ENCODE results near the gene ZPR1.
"Not testable (repeated sequence)": the region's sequence is repeated elsewhere in the genome, so short reads cannot be mapped to it uniquely, and the experiment has no call there.

ZPR1 gene

GRCh38 chr11:116823031-116823843 is 35.4 kb upstream of the ZPR1 start, which contains the start of gene APOA4:
APOA4 (minus strand) TSS chr11:116823304; CDS start chr11:116823191, 113 bp downstream.
- DNase-seq (ENCODE audit: low read depth) = no peak

DNA sequence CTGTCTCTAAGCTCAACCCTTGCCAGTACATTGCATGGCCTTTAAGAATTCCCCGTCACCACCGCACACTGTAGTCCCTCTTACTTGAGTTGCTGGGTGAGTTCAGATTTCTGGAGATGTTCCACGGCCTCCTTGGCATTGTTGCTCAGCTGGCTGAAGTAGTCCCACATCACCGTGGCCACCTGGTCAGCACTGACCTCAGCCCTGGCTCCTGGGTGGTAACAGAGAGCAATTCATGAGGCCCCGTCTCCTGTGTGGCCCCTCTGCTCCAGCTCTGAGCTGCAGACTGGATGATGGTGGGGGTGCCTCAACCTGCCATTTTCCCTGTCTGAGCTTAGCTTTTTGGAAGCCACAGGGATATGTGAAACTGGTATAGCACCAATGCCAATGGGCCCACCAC is 34.8 kb upstream of the ZPR1 start:
- DNase-seq (ENCODE audit: low read depth) = no peak

- no peak for DNase-seq (ENCODE audit: low read depth)
Observed at GRCh38 chr11:116821050-116821918, 33.5 kb upstream of the ZPR1 start.

- no peak for DNase-seq (ENCODE audit: low read depth)
Observed at GRCh38 chr11:116819049-116819448, 31.2 kb upstream of the ZPR1 start.

- no peak for DNase-seq (ENCODE audit: low read depth)
Observed at GRCh38 chr11:116814502-116814901, 26.7 kb upstream of the ZPR1 start.

DNA sequence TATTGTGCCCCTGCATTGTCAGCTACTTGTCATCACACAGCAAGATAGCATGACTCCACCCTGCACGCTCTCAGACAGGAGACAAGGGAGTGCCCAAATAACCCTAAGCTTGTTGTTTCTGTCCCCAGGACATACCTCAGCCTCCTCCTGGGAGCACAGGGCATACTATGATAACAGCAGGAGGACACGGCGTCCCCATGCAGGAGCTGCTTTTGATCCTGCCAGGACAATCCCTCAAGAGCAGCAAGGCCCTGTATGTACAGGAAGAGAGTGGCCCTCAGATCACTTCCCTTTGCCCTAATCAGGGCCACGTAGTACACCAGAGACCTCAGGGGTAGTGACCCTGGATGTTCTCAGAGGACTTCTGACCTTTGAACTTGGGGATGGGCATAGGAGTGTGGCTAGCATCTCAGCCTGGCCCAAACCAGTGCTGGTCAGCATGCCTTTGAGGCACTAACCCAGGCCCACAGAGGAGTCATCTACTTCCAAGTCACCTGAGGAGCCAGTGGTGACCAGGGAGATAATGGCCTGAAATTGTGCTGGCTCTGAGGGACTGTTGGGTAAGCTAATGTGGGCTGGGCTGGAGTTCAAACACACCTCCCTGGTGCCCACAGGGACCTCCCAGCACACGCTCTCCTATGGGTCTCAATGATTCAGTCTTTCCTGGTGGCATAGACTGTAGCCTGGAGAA is 26.1 kb upstream of the ZPR1 start:
- no peak for DNase-seq (ENCODE audit: low read depth)

- no peak for DNase-seq (ENCODE audit: low read depth)
Observed at GRCh38 chr11:116813170-116813569, 25.3 kb upstream of the ZPR1 start.

DNA sequence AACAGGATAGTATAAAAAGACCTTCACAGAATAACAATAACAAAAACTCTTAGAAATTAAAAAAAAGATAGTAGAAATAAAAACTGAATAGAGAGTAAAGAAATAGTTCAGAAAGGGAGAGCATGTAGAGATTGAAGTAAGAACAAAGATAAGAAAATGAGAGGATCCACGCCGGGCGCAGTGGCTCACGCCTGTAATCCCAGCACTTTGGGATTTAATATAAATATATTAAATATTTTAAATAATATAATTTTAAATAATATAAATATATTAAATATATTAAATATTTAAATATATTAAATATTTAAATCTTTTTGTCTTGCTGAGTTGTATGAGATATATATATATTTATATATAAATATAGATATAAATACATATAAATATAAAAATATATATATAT is 24.3 kb upstream of the ZPR1 start:
- no peak for DNase-seq (ENCODE audit: low read depth)

- DNase-seq (ENCODE audit: low read depth) = no peak
Observed at GRCh38 chr11:116811194-116811593, 23.4 kb upstream of the ZPR1 start.

DNA sequence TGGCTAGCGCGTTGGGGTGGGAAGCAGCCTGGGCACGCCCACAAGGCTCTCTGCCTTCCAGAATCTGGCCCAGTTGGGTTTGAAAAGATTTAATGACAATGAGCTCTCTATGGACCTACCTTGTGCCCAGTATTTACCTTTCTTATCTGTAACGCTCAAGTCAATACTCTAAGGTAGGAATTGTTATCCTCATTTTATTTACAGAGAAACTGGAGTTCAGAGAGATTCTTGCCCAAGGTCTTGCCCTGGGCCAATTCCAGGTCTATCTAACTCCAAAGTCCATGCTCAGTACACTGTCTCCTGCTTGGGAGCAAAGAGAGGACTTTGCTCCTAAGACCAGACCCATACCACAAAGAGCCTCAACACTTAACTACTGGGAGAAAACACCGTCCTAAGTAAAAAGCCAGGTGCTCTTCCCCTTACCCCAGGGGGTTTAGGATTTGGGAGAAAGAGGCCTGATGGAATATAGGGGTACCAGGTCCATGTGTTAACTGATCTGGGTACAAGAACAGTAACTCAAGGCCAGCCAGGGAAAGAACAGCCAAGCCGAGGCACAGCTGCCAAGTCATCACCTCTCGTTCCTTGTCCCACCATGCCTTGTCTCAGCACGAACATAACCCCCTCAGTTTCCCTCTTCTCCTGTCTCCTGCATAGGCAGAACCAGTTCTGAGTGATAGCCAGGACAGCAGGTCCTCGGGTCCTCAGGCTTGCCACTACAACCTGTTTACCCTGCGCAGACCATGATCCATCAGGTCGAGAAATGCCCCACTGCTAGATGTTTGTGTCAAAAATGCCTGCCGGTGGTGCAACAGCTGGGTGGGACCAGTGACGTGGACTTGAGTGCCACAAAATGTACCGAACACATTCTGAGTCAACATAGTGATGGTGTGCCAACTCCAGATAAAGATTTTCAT is 20.7 kb upstream of the ZPR1 start:
- no peak for DNase-seq (ENCODE audit: low read depth)

- DNase-seq (ENCODE audit: low read depth) = no peak
Observed at GRCh38 chr11:116807601-116808261, 19.9 kb upstream of the ZPR1 start.

GRCh38 chr11:116804001-116804400 is 16.2 kb upstream of the ZPR1 start:
- DNase-seq (ENCODE audit: low read depth) = no peak

DNA sequence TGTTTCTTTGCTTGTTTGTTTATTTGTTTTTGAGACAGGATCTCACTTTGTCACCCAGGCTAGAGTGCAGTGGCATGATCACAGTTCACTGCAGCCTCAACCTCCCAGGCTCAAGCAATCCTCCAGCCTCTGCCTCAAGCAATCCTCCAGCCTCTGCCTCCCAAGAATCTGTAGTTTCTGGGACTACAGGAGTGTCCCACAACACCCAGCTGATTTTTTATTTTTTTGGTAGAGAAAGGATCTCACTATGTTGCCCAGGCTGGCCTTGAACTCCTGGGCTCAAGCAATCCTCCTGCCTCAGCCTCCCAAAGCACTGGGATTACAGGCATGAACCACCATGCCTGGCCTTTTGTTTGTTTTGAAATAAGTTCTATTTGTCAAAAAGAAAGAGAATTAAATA is 13.8 kb upstream of the ZPR1 start:
- DNase-seq (ENCODE audit: low read depth) = not testable (repeated sequence)

DNA sequence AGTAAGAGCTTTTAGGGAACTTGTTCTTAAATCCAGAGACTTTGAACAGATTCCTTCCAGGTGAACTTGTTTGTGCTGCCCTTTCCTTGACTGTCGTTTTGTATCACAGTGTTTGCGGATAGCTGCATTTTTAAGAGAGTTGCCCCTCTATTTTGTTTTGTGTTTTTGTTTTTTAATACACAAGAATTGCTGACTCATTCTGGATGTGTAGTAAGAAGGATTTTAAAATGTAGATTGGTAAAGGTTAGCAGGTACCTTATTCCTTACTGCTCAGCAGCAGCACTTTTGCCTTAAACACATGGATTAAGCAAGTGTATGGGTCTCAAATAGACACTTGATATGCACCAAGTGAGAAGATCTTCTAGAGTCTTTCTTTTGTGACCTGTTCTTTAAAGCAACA is 12.8 kb upstream of the ZPR1 start:
- no peak for DNase-seq (ENCODE audit: low read depth)

DNA sequence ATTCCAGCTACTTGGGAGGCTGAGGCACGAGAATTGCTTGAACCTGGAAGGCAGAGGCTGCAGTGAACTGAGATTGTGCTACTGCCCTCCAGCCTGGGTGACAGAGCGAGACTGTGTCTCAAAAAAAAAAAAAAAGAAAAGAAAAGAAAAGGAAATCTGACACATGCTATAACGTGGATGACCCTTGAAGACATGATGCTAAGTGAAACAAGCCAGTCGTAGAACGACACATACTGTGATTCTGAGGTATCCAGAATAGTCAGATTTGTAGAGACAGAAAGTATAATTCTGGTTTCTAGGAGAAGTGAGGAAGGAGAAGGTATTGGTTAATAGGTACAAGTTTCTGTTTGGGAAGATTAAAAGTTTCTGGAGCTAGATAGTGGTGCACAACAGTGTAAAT is 10.5 kb upstream of the ZPR1 start:
- DNase-seq (ENCODE audit: low read depth) = no peak

- no peak for DNase-seq (ENCODE audit: low read depth)
Observed at GRCh38 chr11:116797816-116798215, 10.0 kb upstream of the ZPR1 start.

GRCh38 chr11:116796548-116796947 is 8.7 kb upstream of the ZPR1 start:
- no peak for DNase-seq (ENCODE audit: low read depth)

GRCh38 chr11:116794851-116795250 is 7.0 kb upstream of the ZPR1 start:
- DNase-seq (ENCODE audit: low read depth) = no peak

DNA sequence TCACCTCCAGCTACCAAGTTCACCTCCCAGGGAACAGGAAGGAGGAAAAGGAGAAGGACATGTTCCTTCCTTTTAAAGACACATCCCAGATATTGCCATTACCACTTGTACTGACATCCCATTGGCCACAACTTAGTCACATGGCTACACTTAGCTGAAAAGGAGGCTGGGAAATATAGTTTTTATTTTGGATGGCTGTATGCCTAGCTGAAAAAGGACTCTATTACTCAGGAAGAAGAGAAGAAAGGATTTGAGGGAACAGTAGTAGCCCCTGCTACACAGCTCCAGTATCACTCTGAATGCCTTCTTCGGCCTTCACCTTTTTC is 5.9 kb upstream of the ZPR1 start:
- no peak for DNase-seq (ENCODE audit: low read depth)

DNA sequence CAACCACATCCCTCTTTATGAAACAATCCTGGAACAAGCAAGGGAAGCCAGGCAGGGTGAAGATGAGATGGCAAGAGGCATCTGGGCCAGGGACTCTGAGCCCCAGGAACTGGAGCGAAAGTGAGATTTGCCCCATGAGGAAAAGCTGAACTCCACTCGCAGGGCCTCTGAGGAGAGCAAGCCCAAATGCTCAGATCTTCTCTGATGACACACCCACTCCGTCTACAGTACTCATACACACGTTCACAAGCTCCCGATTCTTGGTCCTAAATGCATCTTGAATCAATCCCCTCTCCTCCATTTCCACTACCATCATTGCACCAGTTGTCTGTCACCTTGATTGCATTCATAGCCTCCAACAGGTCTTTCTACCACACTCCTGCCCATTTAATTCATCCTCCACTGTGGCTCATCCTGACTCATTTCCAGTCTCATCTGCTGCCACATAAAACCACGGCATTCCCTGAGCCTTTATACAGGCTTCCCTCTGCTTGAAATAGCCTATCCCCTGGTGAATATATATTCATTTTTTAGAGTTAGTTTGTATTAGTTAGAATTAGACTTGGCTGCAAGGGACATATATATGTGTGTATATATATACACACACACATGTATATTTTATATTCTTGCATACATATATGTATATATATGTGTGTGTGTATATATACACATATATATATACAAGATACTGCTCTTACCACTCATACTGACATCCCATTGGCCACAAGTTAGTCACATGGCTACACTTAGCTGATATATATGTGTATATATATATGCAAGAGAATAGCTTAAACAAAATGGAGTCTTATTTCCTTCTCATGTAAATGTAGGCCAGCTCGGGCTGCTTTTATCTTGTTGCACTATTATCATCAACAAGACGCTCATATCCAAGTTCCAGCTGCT is 5.3 kb upstream of the ZPR1 start:
- DNase-seq (ENCODE audit: low read depth) = peak; percentile 51
